ENCODE measurements around the gene CFAP65. TPM values are rescaled to one million over a fixed set of nuclear protein-coding genes. Genes with fewer than 3 reads are reported as not detected.

CFAP65 gene
- total RNA-seq, 1 experiment from 2014 or later, result 0.03 TPM

DNA sequence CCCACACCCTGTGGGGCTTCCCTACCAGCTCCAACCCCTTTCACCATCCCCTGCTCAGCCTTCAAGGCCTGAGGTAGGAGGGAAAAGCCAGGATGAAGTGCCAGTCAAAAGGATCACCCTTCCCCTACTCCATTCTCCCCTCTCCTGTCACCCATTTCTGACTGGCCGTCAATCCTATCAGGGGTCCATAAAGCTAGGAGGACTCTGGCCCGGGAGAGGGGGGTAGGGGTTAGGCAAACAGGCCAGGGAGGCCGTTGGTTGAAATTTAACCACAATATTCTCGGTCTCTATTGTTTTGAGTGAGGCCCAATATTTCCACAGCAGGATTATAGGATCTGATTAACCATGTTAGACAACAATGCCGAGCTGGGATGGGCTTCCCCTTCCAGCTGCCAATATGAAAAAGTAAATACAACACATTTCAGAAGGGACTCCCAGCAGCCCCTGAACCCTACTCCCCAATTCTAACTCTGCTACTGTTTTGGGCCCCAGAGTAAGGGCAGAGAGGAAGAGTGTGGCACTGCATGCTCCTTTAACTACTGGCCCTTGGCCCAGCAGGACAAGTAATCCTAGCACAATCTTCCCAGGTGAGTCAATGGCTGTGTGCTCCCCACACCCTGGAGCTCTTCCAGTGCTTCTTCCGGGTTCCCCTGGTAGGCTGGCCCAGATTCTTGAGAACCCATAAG, 30.0 kb upstream of the CFAP65 start:
- Histone ChIP-seq H3K4me3 (no peak overlapping the region), H3K27me3 (no peaks in the 10 kb centered on the region), H3K9me3 (no peaks in the 10 kb centered on the region), H3K36me3 (no peaks in the 10 kb centered on the region)
- peak; percentile 41 for DNase-seq

GRCh38 chr2:219065484-219065883, 24.2 kb upstream of the CFAP65 start:
- Histone ChIP-seq H3K27me3 (peaks cover 19% of the 10 kb centered on the region), H3K9me3 (no peaks in the 10 kb centered on the region), H3K36me3 (no peaks in the 10 kb centered on the region), H3K4me3 (no peak overlapping the region)
- DNase-seq, result no peak

- H3K4me3 ChIP-seq, result no peak overlapping the region
- peaks cover 39% of the 10 kb centered on the region for H3K27me3 ChIP-seq
- no peaks in the 10 kb centered on the region for H3K36me3 ChIP-seq
- no peaks in the 10 kb centered on the region for H3K9me3 ChIP-seq
- DNase-seq, result no peak
These were observed 20.8 kb upstream of the CFAP65 start for GRCh38 chr2:219062081-219062480.

DNA sequence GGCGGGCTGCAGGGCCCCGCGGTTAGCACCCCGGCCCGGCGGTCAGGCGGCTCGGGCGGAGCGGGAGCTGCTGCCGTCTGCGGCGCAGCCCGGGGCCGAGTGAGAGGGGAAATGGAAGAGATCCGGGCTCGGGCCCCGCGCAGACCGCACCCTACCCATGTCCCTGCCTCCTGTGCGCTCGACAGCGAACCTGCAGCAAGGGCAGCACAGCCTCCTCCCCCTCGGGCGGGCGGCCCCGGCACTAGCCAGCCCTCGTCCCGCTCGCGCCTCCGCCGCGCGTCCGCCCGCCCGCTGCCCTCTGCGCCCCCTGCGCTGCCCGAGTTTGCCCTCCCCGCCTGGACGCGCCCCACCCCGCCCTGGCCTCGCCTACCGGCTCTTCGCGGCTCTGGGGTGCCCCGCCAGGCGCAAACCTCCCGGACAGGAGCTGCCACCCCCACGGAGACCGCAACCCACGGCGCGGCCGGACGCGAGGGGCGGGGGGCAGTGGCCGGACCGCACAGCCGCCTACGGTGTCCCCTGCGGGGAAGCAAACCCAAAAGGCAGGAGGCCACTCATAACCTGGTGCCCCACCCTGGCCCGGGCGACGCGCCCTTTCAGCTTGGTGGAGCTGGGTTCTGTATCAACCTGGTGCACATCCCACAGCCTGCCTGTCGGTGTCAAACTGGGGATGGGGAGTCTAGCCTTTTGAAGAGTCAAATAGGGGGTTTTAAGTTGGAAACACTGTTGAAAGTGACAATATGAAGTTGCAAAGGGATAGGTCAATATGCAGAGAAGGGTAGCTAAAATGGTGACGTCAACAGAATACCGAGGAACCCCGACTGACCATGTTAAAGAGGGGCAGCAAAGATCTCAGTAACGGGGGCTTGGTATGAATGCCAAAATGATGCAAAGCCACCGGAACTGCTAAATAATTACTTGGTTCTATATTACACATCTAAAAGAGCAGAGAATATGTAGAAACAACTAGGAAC, 19.8 kb upstream of the CFAP65 start, which contains the start of gene IHH:
IHH (minus strand) TSS at position 101 of the 971 bp plus-strand sequence. CDS start 454 bp downstream, outside the sequence.
- peak; percentile 42 for DNase-seq
- no peak within 1 kb of the TSS for H3K4me3 ChIP-seq
- no peaks in the 10 kb centered on the region for H3K9me3 ChIP-seq
- peaks cover 39% of the 10 kb centered on the region for H3K27me3 ChIP-seq
- no peaks in the 10 kb centered on the region for H3K36me3 ChIP-seq

GRCh38 chr2:219059725-219060682, 18.7 kb upstream of the CFAP65 start:
- H3K27me3 ChIP-seq, result peaks cover 39% of the 10 kb centered on the region

GRCh38 chr2:219059375-219059724, 18.0 kb upstream of the CFAP65 start:
- DNase-seq, result no peak
- no peaks in the 10 kb centered on the region for H3K9me3 ChIP-seq
- H3K27me3 ChIP-seq, result peaks cover 39% of the 10 kb centered on the region

More at GRCh38 chr2:219059725-219060682, 18.7 kb upstream of the CFAP65 start:
- no peak for DNase-seq
- Histone ChIP-seq H3K9me3 (no peaks in the 10 kb centered on the region), H3K4me3 (no peak overlapping the region), H3K36me3 (no peaks in the 10 kb centered on the region)

DNA sequence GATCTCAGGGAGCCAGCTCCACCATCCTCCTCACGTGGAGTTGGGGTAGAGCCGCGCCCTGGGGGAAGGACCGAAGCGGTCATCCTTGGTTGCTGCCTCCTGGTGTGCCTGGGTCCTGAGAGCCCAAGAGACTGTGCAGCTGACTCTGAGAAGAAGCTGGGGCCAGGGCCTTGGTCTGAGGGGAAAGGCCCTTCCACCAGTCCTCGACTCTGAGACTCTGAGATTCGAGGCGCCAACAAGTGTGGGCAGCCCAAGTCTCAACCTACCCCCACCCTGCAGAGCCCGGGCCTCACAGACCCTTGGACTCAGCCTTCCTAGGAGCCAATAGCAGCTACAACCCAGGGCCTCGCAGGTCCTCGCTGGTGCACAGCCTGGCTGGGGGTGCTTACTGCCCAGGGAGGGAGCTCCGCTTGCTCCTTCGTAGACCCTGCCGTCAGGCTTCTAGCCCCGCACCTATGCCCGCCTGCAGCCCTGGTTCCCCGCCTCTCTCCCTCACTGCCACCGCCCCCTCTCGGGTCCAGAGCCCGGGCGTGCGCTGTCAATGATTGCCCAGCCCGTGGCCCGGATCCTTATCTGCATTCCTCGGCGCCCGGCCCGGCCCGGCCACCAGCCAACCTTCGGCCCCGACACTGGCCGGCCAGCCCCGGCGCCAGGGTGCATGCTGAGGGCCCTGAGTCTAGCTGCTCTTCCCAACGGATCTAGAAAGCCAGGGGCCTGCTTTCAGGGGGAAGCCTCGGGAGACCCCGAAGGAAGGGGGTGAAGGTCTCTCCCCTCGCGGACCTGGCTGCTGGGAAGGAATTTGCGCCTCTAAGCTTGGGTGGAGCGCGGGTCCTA, 17.4 kb upstream of the CFAP65 start:
- Histone ChIP-seq H3K9me3 (no peaks in the 10 kb centered on the region), H3K27me3 (peaks cover 39% of the 10 kb centered on the region), H3K4me3 (no peak overlapping the region), H3K36me3 (no peaks in the 10 kb centered on the region)
- DNase-seq, result peak; percentile 35

More at GRCh38 chr2:219059375-219059724, 18.0 kb upstream of the CFAP65 start:
- no peaks in the 10 kb centered on the region for H3K36me3 ChIP-seq
- H3K4me3 ChIP-seq, result no peak overlapping the region

DNA sequence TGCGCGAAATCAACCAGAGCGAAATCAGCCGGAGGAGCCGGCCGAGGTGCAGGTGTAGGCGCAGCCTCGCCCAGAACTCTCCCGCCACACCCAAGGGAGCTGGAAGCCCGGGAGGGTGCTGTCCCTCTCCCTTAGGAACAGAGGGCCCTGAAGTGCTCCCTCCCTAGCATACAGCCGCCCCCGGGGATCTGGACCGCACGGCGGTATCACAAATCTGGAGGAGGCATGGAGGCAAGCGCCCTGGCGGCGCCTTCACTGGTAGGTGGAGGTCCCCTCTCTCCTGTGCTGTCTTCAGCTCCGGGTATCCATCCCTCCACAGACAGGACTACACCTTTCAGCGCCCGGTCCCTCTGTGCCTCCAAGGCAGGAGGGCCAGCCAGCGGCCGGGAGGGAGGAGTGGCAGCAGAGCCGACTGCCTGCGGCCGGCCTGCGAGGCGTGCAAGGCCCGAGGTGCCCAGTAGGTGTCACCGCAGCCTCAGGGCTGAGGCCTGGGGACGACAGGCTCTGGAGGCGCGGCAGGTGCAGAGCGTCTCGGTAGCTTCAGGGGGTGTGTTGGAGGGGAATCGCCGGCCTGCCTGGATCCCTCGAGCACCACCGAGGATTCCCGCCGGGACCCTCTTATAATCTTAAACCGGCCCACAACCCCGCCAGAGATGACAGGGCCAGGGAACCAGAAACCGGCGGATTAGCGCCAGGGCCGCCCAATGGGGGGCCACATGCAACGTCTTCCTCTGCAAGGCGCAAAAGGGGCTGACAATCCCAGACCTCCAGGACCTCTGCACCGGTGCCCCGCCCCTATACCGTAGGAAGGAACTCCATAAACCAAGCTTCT, 16.6 kb upstream of the CFAP65 start:
- Histone ChIP-seq H3K9me3 (no peaks in the 10 kb centered on the region), H3K4me3 (no peak overlapping the region), H3K27me3 (peaks cover 39% of the 10 kb centered on the region), H3K36me3 (no peaks in the 10 kb centered on the region)
- peak; percentile 60 for DNase-seq

DNA sequence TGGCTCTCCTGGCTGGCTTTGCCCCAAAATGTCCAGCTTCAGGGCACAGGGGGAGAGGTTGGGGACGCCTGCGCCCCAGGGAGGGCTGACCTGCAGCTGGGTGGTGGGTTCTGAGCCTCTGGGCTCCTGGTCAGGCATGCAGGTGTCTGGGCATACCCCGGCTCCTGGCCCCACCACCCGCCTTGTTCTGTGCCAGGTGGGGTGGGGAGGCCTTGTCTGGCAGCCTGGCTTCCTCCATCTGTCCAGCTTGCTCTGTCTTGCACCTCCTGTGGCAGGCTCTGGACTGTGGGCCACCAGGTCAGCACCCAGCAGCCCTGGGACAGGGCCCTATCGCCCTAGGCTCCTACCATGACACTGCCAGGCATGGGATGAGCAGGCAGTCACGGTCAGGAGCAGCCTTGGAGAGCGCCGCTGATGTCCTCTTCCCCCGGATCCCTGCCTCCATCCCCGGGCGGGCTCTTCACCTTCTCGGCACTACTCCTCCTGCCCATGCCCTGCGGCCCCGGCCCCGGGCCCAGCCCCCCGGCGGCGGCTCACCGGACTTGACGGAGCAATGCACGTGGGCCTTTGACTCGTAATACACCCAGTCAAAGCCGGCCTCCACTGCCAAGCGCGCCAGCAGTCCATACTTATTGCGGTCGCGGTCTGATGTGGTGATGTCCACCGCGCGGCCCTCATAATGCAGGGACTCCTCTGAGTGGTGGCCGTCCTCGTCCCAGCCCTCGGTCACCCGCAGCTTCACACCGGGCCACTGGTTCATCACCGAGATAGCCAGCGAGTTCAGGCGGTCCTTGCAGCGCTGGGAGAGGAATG, 15.8 kb upstream of the CFAP65 start:
- Histone ChIP-seq H3K4me3 (no peak overlapping the region), H3K9me3 (no peaks in the 10 kb centered on the region), H3K27me3 (peaks cover 31% of the 10 kb centered on the region), H3K36me3 (no peaks in the 10 kb centered on the region)
- no peak for DNase-seq

DNA sequence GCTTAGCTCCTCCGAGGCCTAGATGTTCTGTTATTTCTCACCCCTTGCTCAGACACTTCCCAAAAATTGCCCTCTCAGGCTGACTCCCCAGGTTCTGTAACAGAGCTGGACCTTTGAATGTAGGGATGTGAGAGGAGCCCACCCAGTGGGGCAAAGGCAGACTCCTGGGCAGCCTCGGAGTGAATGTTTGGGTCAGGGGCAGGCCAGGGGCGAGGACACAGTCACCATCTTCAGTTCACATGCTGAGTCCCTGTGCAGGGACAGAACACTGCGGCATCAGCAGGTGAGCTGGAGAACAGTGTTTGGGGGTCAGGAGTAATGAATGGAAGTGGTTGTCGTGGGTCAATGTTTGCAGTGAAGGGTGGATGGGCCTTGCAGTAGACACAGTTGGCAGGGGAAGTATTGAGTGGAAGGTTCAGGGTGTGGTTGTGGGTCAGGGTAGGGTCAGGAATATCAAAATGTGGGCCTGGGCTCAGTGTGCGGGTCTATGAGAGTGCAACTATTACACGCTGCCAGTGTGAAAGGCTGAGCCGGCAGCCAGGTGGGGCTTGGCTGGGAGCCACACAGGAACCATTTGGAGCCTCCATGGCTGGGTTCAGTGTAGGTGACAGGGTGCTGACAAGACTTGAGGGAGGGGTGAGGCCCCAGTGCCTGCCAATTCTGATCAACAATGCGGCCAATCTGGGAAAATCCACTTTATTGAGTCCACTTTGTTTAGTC, 15.0 kb upstream of the CFAP65 start:
- no peak for DNase-seq
- Histone ChIP-seq H3K9me3 (no peaks in the 10 kb centered on the region), H3K36me3 (no peaks in the 10 kb centered on the region), H3K27me3 (peaks cover 24% of the 10 kb centered on the region), H3K4me3 (no peak overlapping the region)

DNA sequence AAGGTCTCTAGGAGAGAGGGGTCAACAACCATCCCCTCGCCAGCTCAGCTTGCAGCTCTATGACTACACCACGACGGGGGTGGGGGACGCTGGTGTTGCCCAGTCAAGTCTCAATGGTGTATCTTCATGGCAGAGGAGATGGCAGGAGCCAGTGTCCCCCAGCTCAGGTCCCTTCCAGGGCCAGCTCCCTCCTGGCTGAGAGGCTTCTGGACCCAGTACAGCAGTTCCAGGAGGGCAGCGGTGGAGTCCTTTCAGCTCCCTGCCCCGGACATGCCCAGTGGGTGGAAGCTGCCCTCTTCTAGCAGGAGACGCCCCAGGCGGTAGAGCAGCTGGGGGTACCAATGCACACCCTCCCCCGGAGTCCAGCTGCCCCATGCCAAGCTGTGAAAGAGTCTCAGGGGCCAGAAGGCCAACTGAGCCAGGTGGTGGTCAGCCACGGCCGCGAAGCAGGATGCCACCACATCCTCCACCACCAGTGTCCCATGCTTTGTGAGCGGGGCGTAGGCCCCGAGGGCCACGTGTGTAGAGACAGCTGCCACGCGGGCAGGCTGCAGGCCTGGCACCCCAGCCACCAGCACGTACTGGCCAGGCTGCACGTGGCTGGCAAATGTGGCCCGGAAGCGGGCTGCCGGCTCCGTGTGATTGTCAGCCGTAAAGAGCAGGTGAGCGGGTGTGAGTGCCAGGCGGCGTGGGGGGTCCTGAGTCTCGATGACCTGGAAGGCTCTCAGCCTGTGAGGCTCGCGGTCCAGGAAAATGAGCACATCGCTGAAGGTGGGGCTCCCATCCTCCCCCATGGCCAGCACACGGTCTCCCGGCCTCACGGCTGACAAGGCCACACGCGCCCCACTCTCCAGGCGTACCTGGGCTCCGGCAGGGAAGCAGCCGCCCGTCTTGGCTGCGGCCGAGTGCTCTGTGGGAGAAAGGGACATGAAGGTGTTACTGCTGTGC, 13.9 kb upstream of the CFAP65 start:
- Histone ChIP-seq H3K4me3 (no peak overlapping the region), H3K9me3 (no peaks in the 10 kb centered on the region), H3K36me3 (no peaks in the 10 kb centered on the region), H3K27me3 (peaks cover 19% of the 10 kb centered on the region)
- DNase-seq, result no peak

GRCh38 chr2:219049282-219049681, 8.0 kb upstream of the CFAP65 start:
- H3K27me3 ChIP-seq, result peaks cover 5% of the 10 kb centered on the region
- no peak for DNase-seq

More at GRCh38 chr2:219049282-219049681, 8.0 kb upstream of the CFAP65 start:
- H3K9me3 ChIP-seq, result no peaks in the 10 kb centered on the region
- no peaks in the 10 kb centered on the region for H3K36me3 ChIP-seq
- H3K4me3 ChIP-seq, result no peak overlapping the region
